ENCODE measurements around the gene AP3D1.

- TF ChIP-seq POLR2A (IDR thresholded peaks at IDR 0.05) = no peak
- TF ChIP-seq, protein P1, sequence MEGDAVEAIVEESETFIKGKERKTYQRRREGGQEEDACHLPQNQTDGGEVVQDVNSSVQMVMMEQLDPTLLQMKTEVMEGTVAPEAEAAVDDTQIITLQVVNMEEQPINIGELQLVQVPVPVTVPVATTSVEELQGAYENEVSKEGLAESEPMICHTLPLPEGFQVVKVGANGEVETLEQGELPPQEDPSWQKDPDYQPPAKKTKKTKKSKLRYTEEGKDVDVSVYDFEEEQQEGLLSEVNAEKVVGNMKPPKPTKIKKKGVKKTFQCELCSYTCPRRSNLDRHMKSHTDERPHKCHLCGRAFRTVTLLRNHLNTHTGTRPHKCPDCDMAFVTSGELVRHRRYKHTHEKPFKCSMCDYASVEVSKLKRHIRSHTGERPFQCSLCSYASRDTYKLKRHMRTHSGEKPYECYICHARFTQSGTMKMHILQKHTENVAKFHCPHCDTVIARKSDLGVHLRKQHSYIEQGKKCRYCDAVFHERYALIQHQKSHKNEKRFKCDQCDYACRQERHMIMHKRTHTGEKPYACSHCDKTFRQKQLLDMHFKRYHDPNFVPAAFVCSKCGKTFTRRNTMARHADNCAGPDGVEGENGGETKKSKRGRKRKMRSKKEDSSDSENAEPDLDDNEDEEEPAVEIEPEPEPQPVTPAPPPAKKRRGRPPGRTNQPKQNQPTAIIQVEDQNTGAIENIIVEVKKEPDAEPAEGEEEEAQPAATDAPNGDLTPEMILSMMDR (IDR thresholded peaks at IDR 0.05 in 8 of 11, conservative IDR thresholded peaks at IDR 0.05 in 3 of 11) = no peak
Measured at GRCh38 chr19:2191456-2192310, 40.3 kb upstream of the AP3D1 start.

Data from spleen (tissue), 7 donors.